WERI-Rb-1 (cell line): ENCODE measurements around the gene COG4.

Experiments used
- DNase-seq: peaks from one replicate; pipeline ENCODE4 v3.0.0-alpha.2; 2020
- H3K27ac ChIP-seq: fragments of 250-450 bp; sonication (Bioruptor Pico); 2 replicates; pipeline ENCODE4 v1.5.1; 2020; ENCODE audit warnings: mild to moderate bottlenecking, moderate library complexity
- H3K27me3 ChIP-seq: fragments of 250-450 bp; sonication (Bioruptor Pico); 2 replicates; pipeline ENCODE4 v1.5.1; 2021; ENCODE audit warnings: mild to moderate bottlenecking, low read depth, moderate library complexity; ENCODE audit not compliant: insufficient read depth, severe bottlenecking
- H3K36me3 ChIP-seq: fragments of 250-450 bp; sonication (Bioruptor Pico); 2 replicates; pipeline ENCODE4 v1.5.1; 2020; ENCODE audit warnings: mild to moderate bottlenecking, moderate library complexity
- H3K4me3 ChIP-seq: 2 replicates; pipeline ENCODE4 v1.5.1; 2011; ENCODE audit warnings: low read depth, mild to moderate bottlenecking, control low read depth, low read length
- H3K9me3 ChIP-seq: fragments of 250-450 bp; sonication (Bioruptor Pico); 2 replicates; pipeline ENCODE4 v1.5.1; 2021; ENCODE audit warnings: mild to moderate bottlenecking, moderate library complexity; ENCODE audit not compliant: severe bottlenecking
- TF ChIP-seq, protein P1 (sequence below): IDR thresholded peaks from 2 replicates; pipeline ENCODE4 v1.5.1; 2011; ENCODE audit warnings: low read depth, mild to moderate bottlenecking, control low read depth, inconsistent platforms, low read length

Gene COG4

DNA sequence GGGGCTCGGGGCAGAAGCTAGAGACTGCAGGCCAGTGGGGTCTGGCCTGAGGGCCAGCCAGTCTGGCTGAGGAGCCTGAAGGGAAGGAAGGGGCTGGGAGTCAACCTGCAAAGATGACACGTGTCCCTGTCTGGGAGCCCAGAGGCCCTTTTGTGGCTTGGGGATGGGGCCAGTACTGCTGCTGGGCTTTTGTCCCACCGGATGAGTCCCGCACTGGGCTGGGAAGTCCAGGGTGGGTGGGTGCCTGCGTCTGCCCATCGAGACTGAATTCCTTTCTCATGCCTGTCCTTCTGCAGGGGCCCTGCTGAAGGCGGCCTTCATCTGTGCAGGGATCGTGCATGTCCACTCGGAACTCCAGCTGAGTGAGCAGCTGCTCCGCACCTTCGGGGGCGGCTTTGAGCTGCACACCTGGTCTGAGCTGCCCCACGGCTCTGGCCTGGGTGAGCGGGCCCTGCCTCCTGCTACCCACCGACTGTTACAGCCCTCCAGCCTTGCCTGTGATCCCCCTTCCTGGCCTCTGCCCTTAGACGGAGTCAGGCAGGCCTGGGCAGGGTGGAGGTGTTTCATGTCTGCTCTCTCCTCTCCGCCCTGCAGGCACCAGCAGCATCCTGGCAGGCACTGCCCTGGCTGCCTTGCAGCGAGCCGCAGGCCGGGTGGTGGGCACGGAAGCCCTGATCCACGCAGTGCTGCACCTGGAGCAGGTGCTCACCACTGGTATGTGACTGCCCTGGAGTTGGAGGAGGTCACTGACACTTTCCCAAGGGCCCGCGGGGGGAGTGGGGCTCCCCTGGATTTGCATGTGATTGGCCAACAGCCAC lies 48.1 kb downstream of the COG4 start:
- H3K4me3 ChIP-seq, result no peak overlapping the region
- TF ChIP-seq, protein P1, sequence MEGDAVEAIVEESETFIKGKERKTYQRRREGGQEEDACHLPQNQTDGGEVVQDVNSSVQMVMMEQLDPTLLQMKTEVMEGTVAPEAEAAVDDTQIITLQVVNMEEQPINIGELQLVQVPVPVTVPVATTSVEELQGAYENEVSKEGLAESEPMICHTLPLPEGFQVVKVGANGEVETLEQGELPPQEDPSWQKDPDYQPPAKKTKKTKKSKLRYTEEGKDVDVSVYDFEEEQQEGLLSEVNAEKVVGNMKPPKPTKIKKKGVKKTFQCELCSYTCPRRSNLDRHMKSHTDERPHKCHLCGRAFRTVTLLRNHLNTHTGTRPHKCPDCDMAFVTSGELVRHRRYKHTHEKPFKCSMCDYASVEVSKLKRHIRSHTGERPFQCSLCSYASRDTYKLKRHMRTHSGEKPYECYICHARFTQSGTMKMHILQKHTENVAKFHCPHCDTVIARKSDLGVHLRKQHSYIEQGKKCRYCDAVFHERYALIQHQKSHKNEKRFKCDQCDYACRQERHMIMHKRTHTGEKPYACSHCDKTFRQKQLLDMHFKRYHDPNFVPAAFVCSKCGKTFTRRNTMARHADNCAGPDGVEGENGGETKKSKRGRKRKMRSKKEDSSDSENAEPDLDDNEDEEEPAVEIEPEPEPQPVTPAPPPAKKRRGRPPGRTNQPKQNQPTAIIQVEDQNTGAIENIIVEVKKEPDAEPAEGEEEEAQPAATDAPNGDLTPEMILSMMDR, result no peak
- no peaks in the 10 kb centered on the region for H3K9me3 ChIP-seq
- no peak overlapping the region; the same call in 1 of the 2 replicates for H3K27ac ChIP-seq
- H3K36me3 ChIP-seq, result peaks cover 29% of the 10 kb centered on the region
- no peaks in the 10 kb centered on the region for H3K27me3 ChIP-seq
- no peak for DNase-seq

GRCh38 chr16:70474320-70475053 lies 48.9 kb downstream of the COG4 start:
- H3K27ac ChIP-seq, result no peak overlapping the region
- H3K27me3 ChIP-seq, result no peaks in the 10 kb centered on the region
- H3K36me3 ChIP-seq, result peaks cover 21% of the 10 kb centered on the region
- H3K9me3 ChIP-seq, result no peaks in the 10 kb centered on the region
- H3K4me3 ChIP-seq, result no peak overlapping the region
- DNase-seq, result no peak
- TF ChIP-seq, protein P1, result no peak

DNA sequence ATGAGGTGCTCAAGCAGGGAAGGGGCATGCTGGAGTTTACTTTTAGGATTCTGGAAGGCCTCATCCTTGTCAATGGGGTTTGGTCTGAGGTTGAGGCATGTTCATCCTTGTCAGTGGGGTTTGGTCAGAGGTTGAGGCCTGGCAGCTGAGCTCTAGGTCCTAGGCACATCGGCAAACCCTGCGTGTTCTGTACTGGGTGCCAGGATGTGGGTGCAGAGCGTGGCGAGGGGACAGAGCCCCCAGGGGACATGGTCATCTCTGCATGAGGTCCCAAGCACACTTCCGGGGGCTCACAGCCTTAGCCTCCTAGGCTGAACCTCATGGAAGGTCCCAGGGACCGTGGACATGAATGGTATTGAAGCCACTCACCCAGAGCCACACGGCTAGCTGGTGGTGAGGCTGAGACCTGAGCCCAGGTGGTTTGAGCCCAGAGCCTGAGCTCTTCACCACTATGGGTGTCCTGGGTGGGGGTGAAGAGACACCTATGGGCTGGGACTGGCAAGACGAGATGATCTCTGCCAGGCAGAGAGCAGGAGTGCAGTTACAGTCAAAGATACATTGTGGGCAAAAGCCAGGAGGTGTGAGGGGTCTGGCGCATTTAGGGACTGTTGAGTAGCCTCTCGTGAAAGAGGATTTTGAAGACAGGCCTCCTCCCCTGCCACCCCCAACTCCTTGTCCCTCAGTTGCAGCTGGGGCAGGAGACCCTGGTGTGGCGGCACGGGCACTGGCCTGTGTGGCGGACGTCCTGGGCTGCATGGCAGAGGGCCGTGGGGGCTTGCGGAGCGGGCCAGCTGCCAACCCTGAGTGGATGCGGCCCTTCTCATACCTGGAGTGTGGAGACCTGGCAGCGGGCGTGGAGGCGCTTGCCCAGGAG lies 49.7 kb downstream of the COG4 start:
- TF ChIP-seq, protein P1, result no peak
- no peak overlapping the region for H3K4me3 ChIP-seq

GRCh38 chr16:70472786-70473433 lies 50.4 kb downstream of the COG4 start:
- Histone ChIP-seq H3K27ac (no peak overlapping the region), H3K36me3 (peaks cover 7% of the 10 kb centered on the region), H3K9me3 (no peaks in the 10 kb centered on the region), H3K4me3 (no peak overlapping the region), H3K27me3 (no peaks in the 10 kb centered on the region)
- DNase-seq, result no peak
- TF ChIP-seq, protein P1, result no peak

More for the DNA sequence above, 49.7 kb downstream of the COG4 start:
- Histone ChIP-seq H3K36me3 (peaks cover 13% of the 10 kb centered on the region), H3K9me3 (no peaks in the 10 kb centered on the region), H3K27ac (no peak overlapping the region), H3K27me3 (no peaks in the 10 kb centered on the region)
- DNase-seq, result no peak

GRCh38 chr16:70470927-70471341 lies 52.4 kb downstream of the COG4 start:
- TF ChIP-seq, protein P1, result peak; percentile 94
- H3K27me3 ChIP-seq, result no peaks in the 10 kb centered on the region
- H3K4me3 ChIP-seq, result no peak overlapping the region
- peak; percentile 83 for DNase-seq
- H3K9me3 ChIP-seq, result no peaks in the 10 kb centered on the region
- H3K36me3 ChIP-seq, result no peaks in the 10 kb centered on the region
- H3K27ac ChIP-seq, result peak overlapping the region; percentile 15; the same call in 1 of the 2 replicates
